Neural cell (in vitro differentiated cells): ENCODE data around the gene LVRN.

Experiments used
- MXI1 ChIP-seq: fragments of 450-650 bp; conservative IDR thresholded peaks from 2 replicates; pipeline ENCODE4 v1.6.1; 2014; ENCODE audit warnings: antibody characterized with exemption, mild to moderate bottlenecking; ENCODE audit not compliant: poor library complexity, severe bottlenecking
- POLR2AphosphoS5 ChIP-seq: IDR thresholded peaks from 2 replicates; pipeline ENCODE4 v1.6.1; 2012
- TF ChIP-seq, protein P1 (sequence below): fragments of 450-650 bp; IDR thresholded peaks from 2 replicates; pipeline ENCODE4 v1.5.1; 2014; ENCODE audit warnings: antibody characterized with exemption, mild to moderate bottlenecking, moderate library complexity; ENCODE audit not compliant: poor library complexity, severe bottlenecking

DNA sequence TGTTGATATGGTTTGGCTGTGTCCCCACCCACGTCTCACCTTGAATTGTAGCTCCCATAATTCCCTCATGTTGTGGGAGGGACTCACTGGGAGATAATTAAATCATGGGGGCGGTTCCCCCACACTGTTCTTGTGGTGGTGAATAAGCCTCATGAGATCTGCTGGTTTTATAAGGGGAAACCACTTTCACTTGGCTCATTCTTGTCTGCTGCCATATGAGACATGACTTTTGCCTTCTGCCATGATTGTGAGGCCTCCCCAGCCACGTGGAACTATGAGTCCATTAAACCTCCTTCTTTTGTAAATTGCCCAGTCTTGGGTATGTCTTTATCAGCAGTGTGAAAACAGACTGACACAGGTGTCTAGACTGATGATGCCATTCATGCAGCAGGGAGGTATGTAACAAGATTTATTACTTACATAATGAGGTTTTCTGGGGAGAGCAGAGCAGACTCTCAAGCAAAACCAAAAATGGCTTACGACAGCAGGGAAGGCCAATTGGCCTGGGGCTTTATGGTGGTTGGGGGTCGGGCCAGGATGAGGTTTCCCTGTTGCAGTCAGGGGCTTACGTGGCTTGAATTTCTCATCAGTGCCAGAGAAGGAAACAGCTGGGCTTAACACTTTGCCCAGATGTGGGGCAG lies 113.0 kb downstream of the LVRN start:
- TF ChIP-seq, protein P1, sequence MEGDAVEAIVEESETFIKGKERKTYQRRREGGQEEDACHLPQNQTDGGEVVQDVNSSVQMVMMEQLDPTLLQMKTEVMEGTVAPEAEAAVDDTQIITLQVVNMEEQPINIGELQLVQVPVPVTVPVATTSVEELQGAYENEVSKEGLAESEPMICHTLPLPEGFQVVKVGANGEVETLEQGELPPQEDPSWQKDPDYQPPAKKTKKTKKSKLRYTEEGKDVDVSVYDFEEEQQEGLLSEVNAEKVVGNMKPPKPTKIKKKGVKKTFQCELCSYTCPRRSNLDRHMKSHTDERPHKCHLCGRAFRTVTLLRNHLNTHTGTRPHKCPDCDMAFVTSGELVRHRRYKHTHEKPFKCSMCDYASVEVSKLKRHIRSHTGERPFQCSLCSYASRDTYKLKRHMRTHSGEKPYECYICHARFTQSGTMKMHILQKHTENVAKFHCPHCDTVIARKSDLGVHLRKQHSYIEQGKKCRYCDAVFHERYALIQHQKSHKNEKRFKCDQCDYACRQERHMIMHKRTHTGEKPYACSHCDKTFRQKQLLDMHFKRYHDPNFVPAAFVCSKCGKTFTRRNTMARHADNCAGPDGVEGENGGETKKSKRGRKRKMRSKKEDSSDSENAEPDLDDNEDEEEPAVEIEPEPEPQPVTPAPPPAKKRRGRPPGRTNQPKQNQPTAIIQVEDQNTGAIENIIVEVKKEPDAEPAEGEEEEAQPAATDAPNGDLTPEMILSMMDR: no peak
- no peak for TF ChIP-seq MXI1
- TF ChIP-seq POLR2AphosphoS5: no peak
